GM23338 (cell line): ENCODE measurements around the gene RAD51C. TPM values are rescaled to one million over a fixed set of nuclear protein-coding genes. Genes with fewer than 3 reads are reported as not detected.
A peak's percentile ranks its signal among the peaks of the same experiment; 100 is the strongest.

Experiments used
- ATAC-seq: fragments of 200-7000 bp; cut with Tn5 transposase; 3 replicates; pipeline ENCODE4 v1.9.1; 2020
- DNase-seq: peaks from one replicate; pipeline ENCODE4 v3.0.0-alpha.2; 2015; ENCODE audit warnings: low spot score
- H2AFZ ChIP-seq: fragments of 200-600 bp; sonication (generic); 2 replicates; pipeline ENCODE4 v1.8.0; 2016; ENCODE audit warnings: antibody characterized with exemption, mild to moderate bottlenecking, moderate library complexity
- H3F3A ChIP-seq: fragments of 200-600 bp; sonication (generic); replicated peaks from 2 replicates; pipeline ENCODE4 v1.8.0; 2017; ENCODE audit warnings: antibody characterized with exemption, mixed run types, low read depth
- H3K27ac ChIP-seq: fragments of 200-600 bp; sonication (generic); 2 replicates; pipeline ENCODE4 v1.6.1; 2016; ENCODE audit warnings: low read depth
- H3K27me3 ChIP-seq: fragments of 200-600 bp; sonication (generic); 2 replicates; pipeline ENCODE4 v1.8.0; 2016; ENCODE audit warnings: mild to moderate bottlenecking, mixed run types, moderate library complexity; ENCODE audit not compliant: insufficient read depth
- H3K36me3 ChIP-seq: fragments of 200-600 bp; sonication (generic); 2 replicates; pipeline ENCODE4 v1.8.0; 2016; ENCODE audit warnings: mild to moderate bottlenecking; ENCODE audit not compliant: insufficient read depth
- H3K4me1 ChIP-seq: fragments of 200-600 bp; sonication (generic); 2 replicates; pipeline ENCODE4 v1.8.0; 2016; ENCODE audit warnings: mild to moderate bottlenecking, moderate library complexity; ENCODE audit not compliant: insufficient read depth
- H3K4me2 ChIP-seq: fragments of 200-600 bp; sonication (generic); 2 replicates; pipeline ENCODE4 v1.7.1; 2017; ENCODE audit warnings: mixed run types
- H3K4me3 ChIP-seq: fragments of 200-600 bp; sonication (generic); 2 replicates; pipeline ENCODE4 v1.6.1; 2016; ENCODE audit warnings: mixed run types
- H3K79me2 ChIP-seq: fragments of 200-600 bp; sonication (generic); replicated peaks from 2 replicates; pipeline ENCODE4 v1.8.0; 2017; ENCODE audit warnings: mild to moderate bottlenecking; ENCODE audit not compliant: insufficient read depth
- H3K9me2 ChIP-seq: fragments of 200-600 bp; sonication (generic); 2 replicates; pipeline ENCODE4 v1.8.0; 2017; ENCODE audit not compliant: insufficient read depth
- H4K20me1 ChIP-seq: fragments of 200-600 bp; sonication (generic); replicated peaks from 2 replicates; pipeline ENCODE4 v1.8.0; 2017; ENCODE audit warnings: mild to moderate bottlenecking; ENCODE audit not compliant: insufficient read depth
- H3K27ac Mint-ChIP-seq: 2 replicates; pipeline ENCODE4 v1.8.0; 2020; ENCODE audit warnings: inconsistent platforms, mild to moderate bottlenecking, moderate library complexity, mixed read lengths
- H3K27me3 Mint-ChIP-seq: 3 replicates; pipeline ENCODE4 v1.8.0; 2022; ENCODE audit warnings: low read depth, mild to moderate bottlenecking, moderate library complexity, mixed read lengths, inconsistent platforms; ENCODE audit not compliant: insufficient read depth, poor library complexity
- H3K36me3 Mint-ChIP-seq: 3 replicates; pipeline ENCODE4 v1.8.0; 2021; ENCODE audit warnings: low read depth, mild to moderate bottlenecking, inconsistent platforms, moderate library complexity, mixed read lengths
- H3K4me1 Mint-ChIP-seq: 3 replicates; pipeline ENCODE4 v1.8.0; 2020; ENCODE audit warnings: mild to moderate bottlenecking, inconsistent platforms, mixed read lengths
- H3K4me3 Mint-ChIP-seq: 3 replicates; pipeline ENCODE4 v1.8.0; 2021; ENCODE audit warnings: moderate library complexity, mild to moderate bottlenecking, inconsistent platforms, mixed read lengths
- H3K9me3 Mint-ChIP-seq: 3 replicates; pipeline ENCODE4 v1.8.0; 2020; ENCODE audit warnings: moderate library complexity, mild to moderate bottlenecking, inconsistent platforms, mixed read lengths
- CREB1 ChIP-seq: fragments of 250-450 bp; sonication (Bioruptor Pico); IDR thresholded peaks from 2 replicates; pipeline ENCODE4 v1.5.0; 2020; ENCODE audit warnings: low read depth, mild to moderate bottlenecking, moderate library complexity
- EZH2 ChIP-seq: fragments of 200-600 bp; sonication (generic); IDR thresholded peaks from one replicate; pipeline ENCODE4 v1.8.0; 2017; ENCODE audit warnings: antibody characterized with exemption, mild to moderate bottlenecking, low read depth; ENCODE audit not compliant: unreplicated experiment
- EZH2phosphoT487 ChIP-seq: fragments of 200-600 bp; sonication (generic); IDR thresholded peaks from one replicate; pipeline ENCODE4 v1.8.1; 2018; ENCODE audit warnings: antibody characterized with exemption; ENCODE audit not compliant: unreplicated experiment
- JUNB ChIP-seq: IDR thresholded peaks from one replicate; pipeline ENCODE4 v1.6.1; 2016; ENCODE audit warnings: antibody characterized with exemption; ENCODE audit not compliant: unreplicated experiment
- POLR2AphosphoS5 ChIP-seq: IDR thresholded peaks from 2 replicates; pipeline ENCODE4 v1.6.1; 2016; ENCODE audit warnings: antibody characterized with exemption, low read depth
- STAT1 ChIP-seq: IDR thresholded peaks from one replicate; pipeline ENCODE4 v1.6.1; 2016; ENCODE audit warnings: antibody characterized with exemption; ENCODE audit not compliant: unreplicated experiment
- ZNF114 ChIP-seq: fragments of 250-450 bp; sonication (Bioruptor Pico); IDR thresholded peaks from 2 replicates; pipeline ENCODE4 v1.5.0; 2020; ENCODE audit warnings: mild to moderate bottlenecking, moderate library complexity
- ZNF331 ChIP-seq: fragments of 250-450 bp; sonication (Bioruptor Pico); IDR thresholded peaks from 2 replicates; pipeline ENCODE4 v1.5.0; 2020; ENCODE audit warnings: low read depth, mild to moderate bottlenecking, moderate library complexity
- polyA plus RNA-seq: library from polyadenylated mRNA; unstranded; fragments of >200 nt; fragmentation: Nextera tagmentation; extraction: Ambion mirVana; gene quantifications from 2 replicates; pipeline ENCODE4 v1.2.1, GENCODE V29; 2016
- total RNA-seq: library from RNA; depleted of rRNA; stranded (reverse); fragments of >200 nt; shearing (Covaris generic); gene quantifications from 2 replicates; pipeline ENCODE4 v1.2.3, GENCODE V29; 2014
- TF ChIP-seq, protein P1 (sequence below): IDR thresholded peaks from 2 replicates; pipeline ENCODE4 v1.6.1; 2016; ENCODE audit warnings: antibody characterized with exemption
- TF ChIP-seq, protein P2 (sequence below), 2 experiments: fragments of 200-600 bp in 1 of 2; sonication (generic) in 1 of 2; conservative IDR thresholded peaks; 2 replicates each; pipeline versions ENCODE4 v1.5.1 to v1.6.1; 2016 to 2017; ENCODE audit warnings: antibody characterized with exemption in 2 of 2, low read depth in 2 of 2, mild to moderate bottlenecking in 2 of 2, moderate library complexity in 1 of 2
- TF ChIP-seq, protein P3 (sequence below): IDR thresholded peaks from one replicate; pipeline ENCODE4 v1.6.1; 2018; ENCODE audit warnings: antibody characterized with exemption; ENCODE audit not compliant: unreplicated experiment

Gene RAD51C
- total and polyA plus RNA-seq, 2 experiments from 2014 or later = 9.3 to 33.6 TPM

DNA sequence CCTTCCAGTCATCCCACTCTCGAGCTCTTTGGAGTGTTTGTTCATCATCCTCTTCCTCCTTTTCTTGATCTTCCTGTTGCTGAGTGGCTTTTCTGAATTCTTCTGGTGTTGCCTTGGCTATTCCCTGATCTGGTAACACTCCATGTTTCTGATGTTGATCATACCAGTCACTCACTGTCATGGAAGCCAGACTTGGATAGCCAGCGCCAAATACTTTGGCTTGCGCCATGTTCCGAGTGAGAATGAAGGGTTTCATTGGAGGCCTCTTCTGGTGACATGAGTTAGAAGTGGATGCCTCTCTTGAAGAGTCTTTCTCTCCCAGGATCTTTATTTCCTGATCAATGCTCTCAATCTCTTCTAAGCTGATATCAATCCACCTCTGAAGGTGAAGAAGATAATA lies 31.8 kb upstream of the RAD51C start (continued):
- TF ChIP-seq, protein P1, sequence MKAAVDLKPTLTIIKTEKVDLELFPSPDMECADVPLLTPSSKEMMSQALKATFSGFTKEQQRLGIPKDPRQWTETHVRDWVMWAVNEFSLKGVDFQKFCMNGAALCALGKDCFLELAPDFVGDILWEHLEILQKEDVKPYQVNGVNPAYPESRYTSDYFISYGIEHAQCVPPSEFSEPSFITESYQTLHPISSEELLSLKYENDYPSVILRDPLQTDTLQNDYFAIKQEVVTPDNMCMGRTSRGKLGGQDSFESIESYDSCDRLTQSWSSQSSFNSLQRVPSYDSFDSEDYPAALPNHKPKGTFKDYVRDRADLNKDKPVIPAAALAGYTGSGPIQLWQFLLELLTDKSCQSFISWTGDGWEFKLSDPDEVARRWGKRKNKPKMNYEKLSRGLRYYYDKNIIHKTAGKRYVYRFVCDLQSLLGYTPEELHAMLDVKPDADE = no peak
- TF ChIP-seq STAT1 = no peak

DNA sequence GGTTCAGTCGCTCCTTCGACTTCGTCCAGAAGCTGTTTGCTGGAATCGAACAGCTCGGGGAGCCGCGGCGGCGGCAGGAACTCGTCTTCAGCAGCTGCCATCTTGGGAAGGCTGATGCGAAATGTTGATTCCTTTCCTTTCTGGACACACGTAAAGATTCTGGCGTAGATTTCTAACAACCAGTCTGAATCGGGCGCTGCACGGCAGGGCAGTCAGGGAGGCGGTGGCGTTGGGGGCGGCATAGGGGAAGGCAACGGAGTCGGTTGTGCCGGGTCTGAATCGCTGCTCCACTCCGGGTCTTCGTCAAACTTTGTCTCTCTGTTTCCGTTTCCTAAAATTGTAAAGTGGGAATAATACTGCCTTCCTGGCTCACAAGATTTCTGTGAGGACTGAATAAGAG lies 30.9 kb upstream of the RAD51C start:
- Histone ChIP-seq H3K4me3 (no peak overlapping the region), H3K27me3 (no peaks in the 10 kb centered on the region), H3K27ac (no peak overlapping the region), H4K20me1 (no peaks in the 10 kb centered on the region), H2AFZ (peak overlapping the region; percentile 83), H3F3A (0 out of 2 replicates have a peak, but pooled peaks cover 6% of the 10 kb centered on the region), H3K36me3 (no peaks in the 10 kb centered on the region), H3K9me2 (no peaks in the 10 kb centered on the region), H3K4me1 (peaks cover 13% of the 10 kb centered on the region), H3K79me2 (no peaks in the 10 kb centered on the region), H3K4me2 (no peak overlapping the region)
- TF ChIP-seq ZNF114 (CRISPR knock-in tag) = no peak
- TF ChIP-seq EZH2phosphoT487 = no peak
- TF ChIP-seq ZNF331 (CRISPR knock-in tag) = no peak
- H3K27me3 Mint-ChIP-seq = peaks cover 11% of the 10 kb centered on the region
- DNase-seq (no peak), ATAC-seq (no peak)
- peaks cover 11% of the 10 kb centered on the region for H3K4me1 Mint-ChIP-seq
- no peak overlapping the region for H3K27ac Mint-ChIP-seq
- peaks cover 14% of the 10 kb centered on the region for H3K9me3 Mint-ChIP-seq
- H3K36me3 Mint-ChIP-seq = no peaks in the 10 kb centered on the region
- H3K4me3 Mint-ChIP-seq = no peak overlapping the region

DNA sequence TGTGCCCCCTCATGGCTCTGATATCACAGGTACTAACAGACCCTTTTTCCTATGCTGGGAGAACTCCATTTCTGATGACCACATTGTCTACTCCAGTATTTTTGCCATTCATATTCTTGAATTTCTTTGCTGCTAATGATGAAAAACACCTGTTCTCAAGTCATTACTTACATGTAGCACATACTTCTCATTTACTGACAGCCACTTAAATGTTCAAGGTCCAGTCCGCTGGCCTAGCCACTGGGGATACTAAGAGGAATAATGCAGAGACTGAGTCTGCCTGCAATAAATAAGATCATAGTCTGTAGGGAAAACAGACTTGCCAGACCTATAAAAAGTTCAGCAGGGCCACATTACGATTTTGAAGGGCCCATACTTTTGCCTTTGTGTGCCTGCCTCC lies 28.1 kb upstream of the RAD51C start:
- no peaks in the 10 kb centered on the region for H3K36me3 Mint-ChIP-seq
- no peak overlapping the region for H3K4me2 ChIP-seq
- no peak overlapping the region for H3K4me3 ChIP-seq
- H3K4me1 ChIP-seq = peaks cover 10% of the 10 kb centered on the region; the same call in 1 of the 2 replicates
- no peak overlapping the region for H2AFZ ChIP-seq
- H3K9me3 Mint-ChIP-seq = peaks cover 2% of the 10 kb centered on the region; the same call in 2 of the 3 replicates
- ATAC-seq (no peak), DNase-seq (no peak)
- H3K4me1 Mint-ChIP-seq = peaks cover 11% of the 10 kb centered on the region
- no peaks in the 10 kb centered on the region for H4K20me1 ChIP-seq
- H3K4me3 Mint-ChIP-seq = no peak overlapping the region
- no peak overlapping the region for H3K27ac ChIP-seq
- H3K27me3 ChIP-seq = no peaks in the 10 kb centered on the region
- H3K79me2 ChIP-seq = no peaks in the 10 kb centered on the region
- no peaks in the 10 kb centered on the region for H3F3A ChIP-seq
- no peaks in the 10 kb centered on the region for H3K36me3 ChIP-seq
- H3K9me2 ChIP-seq = no peaks in the 10 kb centered on the region
- no peak overlapping the region for H3K27ac Mint-ChIP-seq
- H3K27me3 Mint-ChIP-seq = peaks cover 5% of the 10 kb centered on the region
- TF ChIP-seq EZH2 (no peak), POLR2AphosphoS5 (no peak), EZH2phosphoT487 (no peak), CREB1 (no peak), JUNB (no peak), ZNF331 (CRISPR knock-in tag) (no peak)
- TF ChIP-seq, protein P1 = no peak
- TF ChIP-seq, protein P2, sequence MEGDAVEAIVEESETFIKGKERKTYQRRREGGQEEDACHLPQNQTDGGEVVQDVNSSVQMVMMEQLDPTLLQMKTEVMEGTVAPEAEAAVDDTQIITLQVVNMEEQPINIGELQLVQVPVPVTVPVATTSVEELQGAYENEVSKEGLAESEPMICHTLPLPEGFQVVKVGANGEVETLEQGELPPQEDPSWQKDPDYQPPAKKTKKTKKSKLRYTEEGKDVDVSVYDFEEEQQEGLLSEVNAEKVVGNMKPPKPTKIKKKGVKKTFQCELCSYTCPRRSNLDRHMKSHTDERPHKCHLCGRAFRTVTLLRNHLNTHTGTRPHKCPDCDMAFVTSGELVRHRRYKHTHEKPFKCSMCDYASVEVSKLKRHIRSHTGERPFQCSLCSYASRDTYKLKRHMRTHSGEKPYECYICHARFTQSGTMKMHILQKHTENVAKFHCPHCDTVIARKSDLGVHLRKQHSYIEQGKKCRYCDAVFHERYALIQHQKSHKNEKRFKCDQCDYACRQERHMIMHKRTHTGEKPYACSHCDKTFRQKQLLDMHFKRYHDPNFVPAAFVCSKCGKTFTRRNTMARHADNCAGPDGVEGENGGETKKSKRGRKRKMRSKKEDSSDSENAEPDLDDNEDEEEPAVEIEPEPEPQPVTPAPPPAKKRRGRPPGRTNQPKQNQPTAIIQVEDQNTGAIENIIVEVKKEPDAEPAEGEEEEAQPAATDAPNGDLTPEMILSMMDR (conservative IDR thresholded peaks at IDR 0.05; ENCODE audit: low read depth in 2 of 2) = no peak
- TF ChIP-seq, protein P3, sequence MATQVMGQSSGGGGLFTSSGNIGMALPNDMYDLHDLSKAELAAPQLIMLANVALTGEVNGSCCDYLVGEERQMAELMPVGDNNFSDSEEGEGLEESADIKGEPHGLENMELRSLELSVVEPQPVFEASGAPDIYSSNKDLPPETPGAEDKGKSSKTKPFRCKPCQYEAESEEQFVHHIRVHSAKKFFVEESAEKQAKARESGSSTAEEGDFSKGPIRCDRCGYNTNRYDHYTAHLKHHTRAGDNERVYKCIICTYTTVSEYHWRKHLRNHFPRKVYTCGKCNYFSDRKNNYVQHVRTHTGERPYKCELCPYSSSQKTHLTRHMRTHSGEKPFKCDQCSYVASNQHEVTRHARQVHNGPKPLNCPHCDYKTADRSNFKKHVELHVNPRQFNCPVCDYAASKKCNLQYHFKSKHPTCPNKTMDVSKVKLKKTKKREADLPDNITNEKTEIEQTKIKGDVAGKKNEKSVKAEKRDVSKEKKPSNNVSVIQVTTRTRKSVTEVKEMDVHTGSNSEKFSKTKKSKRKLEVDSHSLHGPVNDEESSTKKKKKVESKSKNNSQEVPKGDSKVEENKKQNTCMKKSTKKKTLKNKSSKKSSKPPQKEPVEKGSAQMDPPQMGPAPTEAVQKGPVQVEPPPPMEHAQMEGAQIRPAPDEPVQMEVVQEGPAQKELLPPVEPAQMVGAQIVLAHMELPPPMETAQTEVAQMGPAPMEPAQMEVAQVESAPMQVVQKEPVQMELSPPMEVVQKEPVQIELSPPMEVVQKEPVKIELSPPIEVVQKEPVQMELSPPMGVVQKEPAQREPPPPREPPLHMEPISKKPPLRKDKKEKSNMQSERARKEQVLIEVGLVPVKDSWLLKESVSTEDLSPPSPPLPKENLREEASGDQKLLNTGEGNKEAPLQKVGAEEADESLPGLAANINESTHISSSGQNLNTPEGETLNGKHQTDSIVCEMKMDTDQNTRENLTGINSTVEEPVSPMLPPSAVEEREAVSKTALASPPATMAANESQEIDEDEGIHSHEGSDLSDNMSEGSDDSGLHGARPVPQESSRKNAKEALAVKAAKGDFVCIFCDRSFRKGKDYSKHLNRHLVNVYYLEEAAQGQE = no peak
